Measurements from ENCODE around the gene CATSPER1. TPM values are rescaled to one million over a fixed set of nuclear protein-coding genes. Genes with fewer than 3 reads are reported as not detected.
A peak's percentile ranks its signal among the peaks of the same experiment; 100 is the strongest.

Gene CATSPER1
- total RNA-seq, 1 donor from 2014 or later: 4.7 TPM

- H3K4me3 ChIP-seq (ENCODE audit: low read depth, low read length): peak within 1 kb of the TSS; percentile 92
- no peak for TF ChIP-seq CTCF (conservative IDR thresholded peaks at IDR 0.05; ENCODE audit: low read depth, low read length)
- peak; percentile 91 for DNase-seq (ENCODE audit: low read depth)
Observed at GRCh38 chr11:66001942-66002647, 24.2 kb downstream of the CATSPER1 start, which contains the start of the genes BANF1 and EIF1AD. BANF1 (plus strand) TSS chr11:66002503; CDS start chr11:66003251, 748 bp downstream. EIF1AD (minus strand) TSS chr11:66002157; CDS start chr11:66000389, 1,768 bp downstream.

GRCh38 chr11:65997286-65997685, 29.0 kb downstream of the CATSPER1 start:
- TF ChIP-seq CTCF (conservative IDR thresholded peaks at IDR 0.05; ENCODE audit: low read depth, low read length): no peak
- H3K4me3 ChIP-seq (ENCODE audit: low read depth, low read length): no peak overlapping the region
- DNase-seq (ENCODE audit: low read depth): no peak

- TF ChIP-seq CTCF (conservative IDR thresholded peaks at IDR 0.05; ENCODE audit: low read depth, low read length): no peak
- DNase-seq (ENCODE audit: low read depth): no peak
- H3K4me3 ChIP-seq (ENCODE audit: low read depth, low read length): no peak overlapping the region
Observed at GRCh38 chr11:65992056-65992455, 34.2 kb downstream of the CATSPER1 start.

GRCh38 chr11:65988791-65989592, 37.3 kb downstream of the CATSPER1 start:
- H3K4me3 ChIP-seq (ENCODE audit: low read depth, low read length): no peak overlapping the region
- TF ChIP-seq CTCF (conservative IDR thresholded peaks at IDR 0.05; ENCODE audit: low read depth, low read length): peak; percentile 97
- peak; percentile 83 for DNase-seq (ENCODE audit: low read depth)

- TF ChIP-seq CTCF (conservative IDR thresholded peaks at IDR 0.05; ENCODE audit: low read depth, low read length): no peak
- DNase-seq (ENCODE audit: low read depth): no peak
- H3K4me3 ChIP-seq (ENCODE audit: low read depth, low read length): no peak overlapping the region
Observed at GRCh38 chr11:65987336-65987735, 38.9 kb downstream of the CATSPER1 start.

GRCh38 chr11:65983589-65983987, 42.7 kb downstream of the CATSPER1 start:
- DNase-seq (ENCODE audit: low read depth): no peak
- no peak for TF ChIP-seq CTCF (conservative IDR thresholded peaks at IDR 0.05; ENCODE audit: low read depth, low read length)
- H3K4me3 ChIP-seq (ENCODE audit: low read depth, low read length): no peak overlapping the region

Data from epithelial cell of proximal tubule (primary cell).